B cell (primary cell): ENCODE data around the gene FRMD4B.

Source experiments
- CTCF ChIP-seq: fragments of 200-600 bp; IDR thresholded peaks from one replicate; pipeline ENCODE4 v1.8.0; 2022; ENCODE audit warnings: antibody characterized with exemption, mild to moderate bottlenecking
- EZH2 ChIP-seq: IDR thresholded peaks from 2 replicates; pipeline ENCODE4 v1.6.1; 2012; ENCODE audit warnings: borderline replicate concordance, low read depth, mild to moderate bottlenecking, moderate library complexity, low read length; ENCODE audit not compliant: insufficient read depth, poor library complexity, severe bottlenecking

- TF ChIP-seq CTCF (no peak), EZH2 (no peak)
These were observed 168.9 kb downstream of the FRMD4B start for GRCh38 chr3:69216981-69217380.
